Measurements from ENCODE around the gene SUPT3H. TPM values are rescaled to one million over a fixed set of nuclear protein-coding genes. Genes with fewer than 3 reads are reported as not detected.

SUPT3H gene
- total and polyA plus RNA-seq, 2 of the 8 experiments (the other 6 are each of a cell fraction or from before 2014, with no cell fraction given) = 18.8 to 23.0 TPM

- no peaks in the 10 kb centered on the region for H3K36me3 ChIP-seq (ENCODE audit: control insufficient read depth in 2 of 4, insufficient read depth in 4 of 4, low read length in 3 of 4)
- H3K18ac ChIP-seq (ENCODE audit: extremely low read depth, low read length) = no peak overlapping the region
- H4K5ac ChIP-seq (ENCODE audit: insufficient read length, low read depth, low read length) = no peak overlapping the region
- no peaks in the 10 kb centered on the region for H3K9me3 ChIP-seq (ENCODE audit: insufficient read depth in 2 of 2, low read depth in 1 of 2, low read length in 1 of 2)
- no peak overlapping the region for H2AK5ac ChIP-seq (ENCODE audit: low read depth, low read length)
- H2BK15ac ChIP-seq (ENCODE audit: low read length) = no peak overlapping the region
- no peak overlapping the region for H4K91ac ChIP-seq (replicated peaks; ENCODE audit: insufficient read length, low read length)
- H3K14ac ChIP-seq (ENCODE audit: insufficient read length) = no peak overlapping the region
- H2AFZ ChIP-seq (ENCODE audit: low read length) = no peak overlapping the region
- no peak overlapping the region for H3K4me3 ChIP-seq (ENCODE audit: extremely low read depth in 1 of 4, insufficient read depth in 2 of 4, low read depth in 3 of 4, low read length in 4 of 4)
- H3K23me2 ChIP-seq (ENCODE audit: low read depth, low read length) = no peaks in the 10 kb centered on the region
- no peak overlapping the region for H2BK5ac ChIP-seq (ENCODE audit: low read depth, low read length)
- H3K4me1 ChIP-seq (replicated peaks in 1 of 4; ENCODE audit: control insufficient read depth in 3 of 4, insufficient read depth in 4 of 4, low read length in 3 of 4) = no peaks in the 10 kb centered on the region; a peak in 1 of 7 replicates
- no peak overlapping the region for H4K8ac ChIP-seq (ENCODE audit: extremely low read depth, insufficient read depth, low read length)
- H3K56ac ChIP-seq (replicated peaks; ENCODE audit: insufficient read length, low read depth, low read length) = no peak overlapping the region
- no peak overlapping the region for H3K27ac ChIP-seq (ENCODE audit: low read depth, low read length)
- H2BK12ac ChIP-seq (ENCODE audit: low read depth, low read length) = no peak overlapping the region
- no peak for TF ChIP-seq RXRA (IDR thresholded peaks at IDR 0.05; ENCODE audit: insufficient read depth, low read depth, low read length)
- no peak for TF ChIP-seq BACH1 (IDR thresholded peaks at IDR 0.05; ENCODE audit: low read length)
- no peak for TF ChIP-seq MAX (IDR thresholded peaks at IDR 0.05)
- no peak for TF ChIP-seq EZH2 (IDR thresholded peaks at IDR 0.05; ENCODE audit: low read depth, low read length, severe bottlenecking)
- no peak for TF ChIP-seq EGR1 (IDR thresholded peaks at IDR 0.05; ENCODE audit: borderline replicate concordance, low read depth, low read length)
- TF ChIP-seq CBX8 (IDR thresholded peaks at IDR 0.05; ENCODE audit: borderline replicate concordance, low read depth, low read length) = no peak
- TF ChIP-seq E2F6 (IDR thresholded peaks at IDR 0.05) = no peak
- TF ChIP-seq SRF (IDR thresholded peaks at IDR 0.05; ENCODE audit: low read depth, low read length) = no peak
- no peak for TF ChIP-seq CHD2 (IDR thresholded peaks at IDR 0.05; ENCODE audit: low read length)
- no peak for TF ChIP-seq GTF2F1 (IDR thresholded peaks at IDR 0.05; ENCODE audit: borderline replicate concordance, low read depth, low read length)
- no peak for TF ChIP-seq GABPA (IDR thresholded peaks at IDR 0.05; ENCODE audit: borderline replicate concordance, insufficient read depth, low read length)
- no peak for TF ChIP-seq CBX5 (IDR thresholded peaks at IDR 0.05; ENCODE audit: low read depth, low read length)
- TF ChIP-seq RNF2 (IDR thresholded peaks at IDR 0.05; ENCODE audit: borderline replicate concordance, low read depth, low read length, missing control alignments, poor library complexity, severe bottlenecking) = no peak
- H3K4ac ChIP-seq (replicated peaks; ENCODE audit: insufficient read length, low read depth, low read length) = no peak overlapping the region
- CTCF ChIA-PET (ENCODE audit: partially characterized antibody) = no interaction called here
- H3K79me1 ChIP-seq (ENCODE audit: low read depth, low read length) = no peaks in the 10 kb centered on the region; the same call in 1 of the 2 replicates
- no peak overlapping the region for H3K4me2 ChIP-seq (ENCODE audit: insufficient read depth in 1 of 2, low read depth in 2 of 2, low read length in 2 of 2)
- no peak overlapping the region for H3K23ac ChIP-seq (ENCODE audit: insufficient read length)
- H3K27me3 ChIP-seq (replicated peaks in 1 of 4; ENCODE audit: control insufficient read depth in 3 of 4, extremely low read depth in 1 of 4, insufficient read depth in 3 of 4, low read length in 3 of 4) = no peaks in the 10 kb centered on the region
- no peaks in the 10 kb centered on the region for H4K20me1 ChIP-seq (replicated peaks in 1 of 2; ENCODE audit: control insufficient read depth in 1 of 2, insufficient read depth in 2 of 2, low read length in 2 of 2)
- H2BK120ac ChIP-seq (replicated peaks; ENCODE audit: low read depth, low read length) = no peak overlapping the region
- no peaks in the 10 kb centered on the region for H3K79me2 ChIP-seq (ENCODE audit: control insufficient read depth in 1 of 2, insufficient read depth in 2 of 2, low read length in 2 of 2)
- FAIRE-seq (no peak), DNase-seq (ENCODE audit: low read depth in 1 of 2, low spot score in 2 of 2) (no peak)
- H3K9ac ChIP-seq (replicated peaks in 1 of 4; ENCODE audit: extremely low read depth in 1 of 4, low read depth in 3 of 4, low read length in 3 of 4) = no peak overlapping the region
- H2BK20ac ChIP-seq (ENCODE audit: low read length) = no peak overlapping the region
- POLR2A ChIA-PET (ENCODE audit: partially characterized antibody) = no interaction called here
Observed at GRCh38 chr6:45200510-45200909, 177.2 kb downstream of the SUPT3H start.
